HG03064 (cell line): ENCODE data around the gene DCXR.

Source experiments
- ATAC-seq: cut with Tn5 transposase; IDR thresholded peaks from one replicate; pipeline ENCODE4 v1.9.1; 2021; ENCODE audit warnings: low read depth; ENCODE audit not compliant: unreplicated experiment

Gene DCXR

GRCh38 chr17:82056729-82057621, 19.5 kb upstream of the DCXR start:
- ATAC-seq = no peak

- ATAC-seq = no peak
Measured at GRCh38 chr17:82055965-82056728, 18.6 kb upstream of the DCXR start.

GRCh38 chr17:82055023-82055964, 17.8 kb upstream of the DCXR start:
- no peak for ATAC-seq

- ATAC-seq = no peak
Measured at GRCh38 chr17:82054351-82055022, 17.0 kb upstream of the DCXR start.

GRCh38 chr17:82053556-82054263, 16.2 kb upstream of the DCXR start:
- no peak for ATAC-seq

- ATAC-seq = no peak
Measured at GRCh38 chr17:82053130-82053529, 15.6 kb upstream of the DCXR start.

GRCh38 chr17:82052638-82053059, 15.2 kb upstream of the DCXR start:
- ATAC-seq = no peak

- ATAC-seq = no peak
Measured at GRCh38 chr17:82051776-82052637, 14.5 kb upstream of the DCXR start, which contains the start of the genes GPS1 and RFNG. Gene GPS1, plus strand, starts transcription at chr17:82051898. Its CDS starts 34 bp downstream, at chr17:82051932. Gene RFNG, minus strand, starts transcription at chr17:82051811. Its CDS starts 45 bp downstream, at chr17:82051766.

GRCh38 chr17:82050761-82051641, 13.5 kb upstream of the DCXR start:
- ATAC-seq = no peak

GRCh38 chr17:82050152-82050760, 12.8 kb upstream of the DCXR start:
- ATAC-seq = no peak

- ATAC-seq = no peak
Measured at GRCh38 chr17:82049521-82049971, 12.0 kb upstream of the DCXR start.

GRCh38 chr17:82049106-82049505, 11.6 kb upstream of the DCXR start:
- no peak for ATAC-seq

GRCh38 chr17:82048571-82048971, 11.1 kb upstream of the DCXR start:
- no peak for ATAC-seq

GRCh38 chr17:82047914-82048570, 10.5 kb upstream of the DCXR start:
- ATAC-seq = no peak

- no peak for ATAC-seq
Measured at GRCh38 chr17:82047379-82047778, 9.9 kb upstream of the DCXR start.

- no peak for ATAC-seq
Measured at GRCh38 chr17:82046903-82047302, 9.4 kb upstream of the DCXR start.
